H1 (cell line): ENCODE results near the gene KCNC3. TPM values are rescaled to one million over a fixed set of nuclear protein-coding genes. Genes with fewer than 3 reads are reported as not detected.
A peak's percentile ranks its signal among the peaks of the same experiment; 100 is the strongest.

Experiments used
- BRCA1 ChIP-seq: IDR thresholded peaks from 2 replicates; pipeline ENCODE4 v1.6.1; 2012; ENCODE audit warnings: low read depth, low read length, improper control_type of control experiment
- CHD1 ChIP-seq: IDR thresholded peaks from 2 replicates; pipeline ENCODE4 v1.6.1; 2012; ENCODE audit warnings: low read depth, low read length, improper control_type of control experiment
- EZH2 ChIP-seq: fragments of 200-600 bp; sonication (generic); IDR thresholded peaks from 2 replicates; pipeline ENCODE4 v1.7.1; 2012; ENCODE audit warnings: low read depth, mild to moderate bottlenecking, moderate library complexity, low read length, inconsistent platforms; ENCODE audit not compliant: severe bottlenecking
- FOSL1 ChIP-seq: IDR thresholded peaks from 2 replicates; pipeline ENCODE4 v1.6.1; 2011; ENCODE audit warnings: mild to moderate bottlenecking, low read depth, low read length, moderate library complexity; ENCODE audit not compliant: insufficient read depth
- GABPA ChIP-seq: IDR thresholded peaks from 2 replicates; pipeline ENCODE4 v1.6.1; 2011; ENCODE audit warnings: mild to moderate bottlenecking, low read length, moderate library complexity, borderline replicate concordance; ENCODE audit not compliant: insufficient read depth
- JUN ChIP-seq: IDR thresholded peaks from 2 replicates; pipeline ENCODE4 v1.6.1; 2011; ENCODE audit warnings: low read depth, mild to moderate bottlenecking, improper control_type of control experiment, low read length
- KDM5A ChIP-seq: fragments of 200-600 bp; IDR thresholded peaks from 2 replicates; pipeline ENCODE4 v1.7.1; 2012; ENCODE audit warnings: mild to moderate bottlenecking, low read length, inconsistent platforms, mixed read lengths
- RBBP5 ChIP-seq: IDR thresholded peaks from 2 replicates; pipeline ENCODE4 v1.7.1; 2012; ENCODE audit warnings: low read depth, mild to moderate bottlenecking, inconsistent platforms, low read length, moderate library complexity, borderline replicate concordance
- RFX5 ChIP-seq: IDR thresholded peaks from 2 replicates; pipeline ENCODE4 v1.6.1; 2011; ENCODE audit warnings: low read depth, low read length, improper control_type of control experiment, borderline replicate concordance
- SAP30 ChIP-seq: fragments of 300-600 bp; sonication (generic); IDR thresholded peaks from 2 replicates; pipeline ENCODE4 v1.7.1; 2012; ENCODE audit warnings: low read length, moderate library complexity, mild to moderate bottlenecking, inconsistent platforms; ENCODE audit not compliant: insufficient read depth, insufficient replicate concordance
- SIN3A ChIP-seq, 2 experiments: IDR thresholded peaks in 1 of 2; conservative IDR thresholded peaks in 1 of 2; 2 replicates each; pipeline ENCODE4 v1.6.1; 2011 to 2012; ENCODE audit warnings: low read length in 2 of 2, improper control_type of control experiment in 1 of 2, low read depth in 1 of 2, mild to moderate bottlenecking in 1 of 2
- polyA plus RNA-seq, 7 experiments: library from polyadenylated mRNA; depleted of rRNA in 3 of 7; stranded (reverse) in 5 of 7; unstranded in 2 of 7; fragments of >200 nt in 5 of 7; fragments of 200-250 nt in 2 of 7; gene quantifications; 1 replicate in 5 of 7; 2 replicates in 1 of 7; 4 replicates in 1 of 7; pipeline versions ENCODE4 v1.2.1 to v1.2.3, GENCODE V29; 2011 to 2013; ENCODE audit warnings: missing spikeins in 2 of 7, mixed read lengths in 2 of 7
- total RNA-seq: library from RNA; stranded (reverse); fragmentation: NEBNext Ultra II Directional; extraction: Animal tissue kit (Norgen Biotek cat#: 25700); gene quantifications from 2 replicates; pipeline ENCODE4 v1.2.1, GENCODE V29; 2021

Gene KCNC3
- total and polyA plus RNA-seq, 2 of the 8 experiments (the other 6 are each of a cell fraction or from before 2014, with no cell fraction given): 3.9 to 7.2 TPM

- no peak for TF ChIP-seq SAP30
- no peak for TF ChIP-seq EZH2
- TF ChIP-seq BRCA1: peak; percentile 63
- no peak for TF ChIP-seq KDM5A
- TF ChIP-seq SIN3A (conservative IDR thresholded peaks at IDR 0.05 in 1 of 2, IDR thresholded peaks at IDR 0.05 in 1 of 2; ENCODE audit: low read depth in 1 of 2, low read length in 2 of 2): no peak
- no peak for TF ChIP-seq GABPA
- TF ChIP-seq RFX5: no peak
- no peak for TF ChIP-seq JUN
- no peak for TF ChIP-seq CHD1
- no peak for TF ChIP-seq FOSL1
- TF ChIP-seq RBBP5: no peak
These were observed 13.3 kb downstream of the KCNC3 start (continued) for GRCh38 chr19:50315773-50316448.
